Measurements from ENCODE around the gene FOXO3B.
"Not testable (repeated sequence)": the region's sequence is repeated elsewhere in the genome, so short reads cannot be mapped to it uniquely, and the experiment has no call there.

GRCh38 chr17:18695143-18695542 is 13.0 kb upstream of the FOXO3B start:
- not testable (repeated sequence) for TF ChIP-seq POLR2A (IDR thresholded peaks at IDR 0.05); CTCF (IDR thresholded peaks at IDR 0.05); EP300 (IDR thresholded peaks at IDR 0.05; ENCODE audit: low read depth); POLR2AphosphoS5 (IDR thresholded peaks at IDR 0.05)

All from transverse colon (tissue), 4 donors.